LNCAP (cell line): Measurements from ENCODE around the gene S100A9.

ENCODE experiments used
- TF ChIP-seq, protein P1 (sequence below): fragments of 450-650 bp; IDR thresholded peaks from 2 replicates; pipeline ENCODE4 v1.5.1; 2017; ENCODE audit warnings: mild to moderate bottlenecking

Gene S100A9

DNA sequence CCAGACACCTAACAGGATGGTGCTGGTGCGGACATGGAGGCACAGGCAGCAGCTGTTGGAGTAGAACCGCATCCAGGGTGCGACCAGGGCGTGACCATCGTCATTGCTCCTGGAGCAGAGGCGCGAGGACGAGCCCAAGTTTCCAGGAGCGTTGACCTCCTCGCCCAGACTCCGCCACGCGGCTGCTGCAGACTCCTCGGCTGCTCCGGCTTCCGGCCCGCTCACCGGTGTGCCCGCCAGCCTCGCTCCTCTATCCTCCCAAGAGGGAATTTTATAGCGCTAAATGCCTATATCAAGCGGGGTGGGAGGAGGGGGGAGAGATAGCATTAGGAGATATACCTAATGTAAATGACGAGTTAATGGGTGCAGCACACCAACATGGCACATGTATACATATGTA, 23.1 kb downstream of the S100A9 start:
- TF ChIP-seq, protein P1, sequence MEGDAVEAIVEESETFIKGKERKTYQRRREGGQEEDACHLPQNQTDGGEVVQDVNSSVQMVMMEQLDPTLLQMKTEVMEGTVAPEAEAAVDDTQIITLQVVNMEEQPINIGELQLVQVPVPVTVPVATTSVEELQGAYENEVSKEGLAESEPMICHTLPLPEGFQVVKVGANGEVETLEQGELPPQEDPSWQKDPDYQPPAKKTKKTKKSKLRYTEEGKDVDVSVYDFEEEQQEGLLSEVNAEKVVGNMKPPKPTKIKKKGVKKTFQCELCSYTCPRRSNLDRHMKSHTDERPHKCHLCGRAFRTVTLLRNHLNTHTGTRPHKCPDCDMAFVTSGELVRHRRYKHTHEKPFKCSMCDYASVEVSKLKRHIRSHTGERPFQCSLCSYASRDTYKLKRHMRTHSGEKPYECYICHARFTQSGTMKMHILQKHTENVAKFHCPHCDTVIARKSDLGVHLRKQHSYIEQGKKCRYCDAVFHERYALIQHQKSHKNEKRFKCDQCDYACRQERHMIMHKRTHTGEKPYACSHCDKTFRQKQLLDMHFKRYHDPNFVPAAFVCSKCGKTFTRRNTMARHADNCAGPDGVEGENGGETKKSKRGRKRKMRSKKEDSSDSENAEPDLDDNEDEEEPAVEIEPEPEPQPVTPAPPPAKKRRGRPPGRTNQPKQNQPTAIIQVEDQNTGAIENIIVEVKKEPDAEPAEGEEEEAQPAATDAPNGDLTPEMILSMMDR, result no peak

- TF ChIP-seq, protein P1, result no peak
Measured at GRCh38 chr1:153384958-153385580, 27.4 kb downstream of the S100A9 start.

- TF ChIP-seq, protein P1, result no peak
Measured at GRCh38 chr1:153386500-153386901, 28.8 kb downstream of the S100A9 start.

GRCh38 chr1:153387001-153387400, 29.3 kb downstream of the S100A9 start:
- TF ChIP-seq, protein P1, result no peak

GRCh38 chr1:153387785-153388184, 30.1 kb downstream of the S100A9 start:
- TF ChIP-seq, protein P1, result no peak

GRCh38 chr1:153389401-153389800, 31.7 kb downstream of the S100A9 start:
- TF ChIP-seq, protein P1, result no peak

DNA sequence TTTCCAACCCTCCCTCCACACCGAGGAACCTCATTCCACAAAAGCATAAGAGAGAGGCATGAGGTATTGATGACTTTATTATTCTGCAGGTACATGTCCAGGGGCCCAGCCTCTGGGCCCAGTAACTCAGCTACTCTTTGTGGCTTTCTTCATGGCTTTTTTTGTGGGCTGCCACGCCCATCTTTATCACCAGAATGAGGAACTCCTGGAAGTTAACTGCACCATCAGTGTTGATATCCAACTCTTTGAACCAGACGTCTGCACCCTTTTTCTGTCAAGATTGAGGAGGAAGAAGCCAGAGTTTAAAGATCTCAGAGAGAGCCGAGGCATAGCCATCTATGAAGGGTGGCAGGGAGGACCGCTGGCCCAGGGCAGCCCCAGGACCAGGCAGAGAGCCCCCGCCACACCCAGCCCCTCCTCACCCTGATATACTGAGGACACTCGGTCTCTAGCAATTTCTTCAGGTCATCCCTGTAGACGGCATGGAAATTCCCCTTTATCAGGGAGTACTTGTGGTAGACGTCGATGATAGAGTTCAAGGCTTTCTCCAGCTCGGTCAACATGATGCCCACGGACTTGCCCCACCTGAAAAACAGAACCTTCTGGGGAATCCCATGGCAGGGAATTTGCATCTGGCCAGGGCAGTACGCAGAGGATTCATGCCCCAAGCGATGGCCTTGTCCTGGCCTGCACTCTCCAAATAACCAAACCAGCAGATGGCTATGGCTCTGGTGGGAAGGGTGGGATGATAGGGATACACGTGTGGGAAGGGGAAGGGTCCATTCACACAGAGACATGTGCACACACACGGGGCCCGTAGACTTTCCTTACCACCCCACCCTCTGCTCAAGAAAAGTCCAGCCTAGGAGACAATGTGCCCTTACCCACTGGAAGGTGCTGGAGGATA, 32.6 kb downstream of the S100A9 start:
- TF ChIP-seq, protein P1, result no peak
